Body of pancreas (tissue), 4 donors: ENCODE data around the gene CTNNA2.

Experiments used
- CTCF ChIP-seq, 7 experiments: fragments of 450-650 bp in 4 of 7; fragments of 200-600 bp in 3 of 7; sonication (generic) in 3 of 7; IDR thresholded peaks; one replicate each; pipeline ENCODE4 v1.5.1; 2016 to 2019; ENCODE audit warnings: antibody characterized with exemption in 7 of 7
- POLR2A ChIP-seq, 3 donors: fragments of 450-650 bp; IDR thresholded peaks; one replicate each; pipeline ENCODE4 v1.6.1; 2016; ENCODE audit warnings: antibody characterized with exemption in 3 of 3, mild to moderate bottlenecking in 2 of 3

GRCh38 chr2:79906139-79906890, 393.5 kb downstream of the CTNNA2 start:
- TF ChIP-seq CTCF (IDR thresholded peaks at IDR 0.05) (no peak), POLR2A (IDR thresholded peaks at IDR 0.05) (no peak)
